M059J (cell line): ENCODE measurements around the gene PGP. TPM values are rescaled to one million over a fixed set of nuclear protein-coding genes. Genes with fewer than 3 reads are reported as not detected.

ENCODE experiments used
- DNase-seq: peaks from one replicate; pipeline ENCODE4 v3.0.0-alpha.2; 2012; ENCODE audit warnings: low read depth
- total RNA-seq: library from RNA; depleted of rRNA; stranded (reverse); fragments of >200 nt; shearing (Covaris generic); gene quantifications from 2 replicates; pipeline ENCODE4 v1.2.3, GENCODE V29; 2014

PGP gene
- total RNA-seq, 1 experiment from 2014 or later, result 32.7 TPM

- no peak for DNase-seq
Measured at GRCh38 chr16:2183671-2184070, 31.0 kb downstream of the PGP start.

DNA sequence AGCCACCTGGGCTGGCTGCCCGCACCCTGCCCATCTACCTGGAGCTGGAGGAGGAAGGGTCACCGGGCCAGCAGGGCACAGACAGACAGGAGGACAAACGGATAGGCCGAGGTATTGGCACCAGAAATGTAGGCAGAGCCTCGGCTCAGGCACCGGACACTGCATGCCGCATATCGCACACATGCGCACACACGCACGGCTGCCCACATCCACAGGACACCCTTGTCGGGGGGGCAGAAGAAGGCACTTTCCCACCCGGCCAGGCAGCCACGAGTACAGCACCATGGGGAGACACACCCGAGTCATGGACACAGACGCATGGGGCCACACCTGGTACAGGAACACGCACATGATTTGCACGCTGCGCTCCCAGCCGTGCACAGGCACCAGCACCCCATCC lies 32.7 kb downstream of the PGP start:
- DNase-seq, result no peak

- no peak for DNase-seq
Measured at GRCh38 chr16:2180962-2181923, 33.4 kb downstream of the PGP start.

- no peak for DNase-seq
Measured at GRCh38 chr16:2180461-2180860, 34.2 kb downstream of the PGP start.

DNA sequence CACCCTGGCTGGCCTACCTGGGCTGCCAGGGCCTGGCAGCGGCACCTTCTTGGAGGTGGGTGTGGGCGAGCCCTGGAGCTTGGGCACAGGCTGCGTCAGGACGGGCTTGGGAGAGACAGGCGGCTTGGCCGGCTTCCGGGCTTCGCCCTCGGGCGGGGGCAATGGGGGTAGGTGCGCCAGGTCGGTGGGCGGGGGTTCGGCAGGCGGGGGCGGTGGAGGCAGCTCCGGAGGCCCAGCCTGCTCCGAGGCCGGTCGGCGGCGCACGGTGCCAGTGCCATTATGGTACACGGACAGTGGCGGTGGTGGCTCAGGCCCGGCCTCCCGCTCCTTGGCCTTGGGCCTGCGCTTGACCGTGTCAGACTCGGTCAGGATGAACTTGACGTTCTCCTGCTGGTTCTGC lies 35.1 kb downstream of the PGP start:
- no peak for DNase-seq

DNA sequence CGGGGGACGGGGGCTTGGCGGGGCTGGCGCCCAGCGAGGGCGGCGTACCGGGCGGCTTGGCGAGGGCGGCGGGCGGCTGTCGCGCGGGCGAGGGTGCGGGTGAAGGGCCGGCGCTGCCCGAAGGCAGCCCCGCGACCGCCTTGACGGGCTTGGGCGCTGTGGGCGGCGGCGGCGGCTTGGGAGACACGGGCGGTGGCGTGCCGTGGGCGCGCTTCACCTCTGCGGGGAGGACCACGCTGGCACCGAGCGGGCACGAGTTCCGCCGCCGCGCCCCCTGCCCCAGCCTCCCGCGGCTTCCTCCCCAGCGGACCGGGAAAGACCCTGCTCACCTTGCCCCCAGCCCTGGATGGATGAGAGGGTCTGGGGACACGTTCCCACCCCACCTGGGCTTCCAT lies 35.5 kb downstream of the PGP start:
- DNase-seq, result no peak

DNA sequence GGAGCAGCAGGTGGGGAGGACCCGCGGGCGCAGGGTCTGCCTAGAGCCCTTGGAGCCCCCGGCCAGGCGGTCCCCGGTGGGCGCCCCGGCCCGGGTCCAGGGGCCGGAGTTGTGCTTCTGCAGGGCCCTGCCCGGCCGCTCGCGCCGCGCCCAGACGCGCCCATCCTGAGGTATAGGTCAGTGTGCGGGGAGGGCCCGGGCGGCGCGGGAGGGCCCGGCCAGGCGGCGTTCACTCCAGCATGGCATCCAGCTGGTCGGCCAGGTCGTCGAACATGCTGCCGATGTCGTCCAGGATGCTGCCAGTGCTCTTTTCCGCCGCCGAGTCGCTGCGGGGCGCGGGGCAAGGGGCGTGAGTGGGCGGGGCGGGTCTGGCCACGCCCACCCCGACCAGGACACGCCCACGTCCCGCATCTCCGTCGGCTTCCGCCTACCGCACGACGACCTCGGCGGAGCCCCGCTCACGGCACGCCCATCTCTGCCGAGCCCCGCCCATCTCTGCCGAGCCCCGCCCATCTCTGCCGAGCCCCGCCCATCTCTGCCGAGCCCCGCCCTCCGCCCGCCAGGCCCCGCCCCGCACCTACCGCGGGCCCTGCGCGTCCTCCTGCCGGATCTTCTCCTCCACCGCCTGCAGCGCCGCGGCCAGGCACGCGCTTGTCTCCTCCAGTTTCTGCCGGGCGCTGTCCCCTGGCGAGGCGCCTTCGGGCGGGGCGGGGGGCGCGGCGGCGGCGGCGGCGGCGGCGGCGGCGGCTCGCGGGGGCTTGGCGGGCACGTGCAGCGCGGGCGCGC lies 36.1 kb downstream of the PGP start:
- no peak for DNase-seq

GRCh38 chr16:2177561-2177960 lies 37.1 kb downstream of the PGP start:
- no peak for DNase-seq

DNA sequence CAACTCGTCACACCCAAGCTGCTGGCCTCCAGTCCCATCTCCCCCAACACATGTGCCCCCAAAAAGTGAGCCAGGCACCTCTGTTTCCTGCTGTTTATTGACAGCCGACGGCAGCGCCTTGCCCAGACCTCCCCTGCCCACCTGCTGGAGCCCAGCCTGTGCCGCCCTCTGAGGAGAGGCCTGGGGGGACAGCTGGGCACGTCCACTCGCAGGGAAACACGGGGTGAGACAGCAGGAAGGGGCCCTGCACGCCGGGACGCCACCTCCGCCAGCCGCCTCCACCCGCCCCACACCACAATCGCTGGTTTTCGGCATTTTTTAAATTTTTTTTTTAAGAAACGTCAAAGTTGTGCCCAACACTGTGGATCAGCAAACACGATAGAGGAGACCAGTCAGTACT lies 37.5 kb downstream of the PGP start:
- DNase-seq, result no peak

DNA sequence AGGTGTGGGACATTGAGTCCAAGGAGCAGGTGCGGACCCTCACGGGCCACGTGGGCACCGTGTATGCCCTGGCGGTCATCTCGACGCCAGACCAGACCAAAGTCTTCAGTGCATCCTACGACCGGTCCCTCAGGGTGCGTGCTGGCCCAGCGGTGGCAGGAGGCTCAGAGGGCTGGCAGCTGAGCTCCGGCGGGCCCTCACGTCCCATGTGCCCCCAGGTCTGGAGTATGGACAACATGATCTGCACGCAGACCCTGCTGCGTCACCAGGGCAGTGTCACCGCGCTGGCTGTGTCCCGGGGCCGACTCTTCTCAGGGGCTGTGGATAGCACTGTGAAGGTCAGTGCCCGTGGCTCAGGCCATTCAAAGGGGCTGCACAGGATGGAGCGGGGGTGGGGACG lies 38.6 kb downstream of the PGP start:
- no peak for DNase-seq

- no peak for DNase-seq
Measured at GRCh38 chr16:2175454-2175853, 39.2 kb downstream of the PGP start.

GRCh38 chr16:2174396-2175131 lies 40.1 kb downstream of the PGP start:
- DNase-seq, result no peak

DNA sequence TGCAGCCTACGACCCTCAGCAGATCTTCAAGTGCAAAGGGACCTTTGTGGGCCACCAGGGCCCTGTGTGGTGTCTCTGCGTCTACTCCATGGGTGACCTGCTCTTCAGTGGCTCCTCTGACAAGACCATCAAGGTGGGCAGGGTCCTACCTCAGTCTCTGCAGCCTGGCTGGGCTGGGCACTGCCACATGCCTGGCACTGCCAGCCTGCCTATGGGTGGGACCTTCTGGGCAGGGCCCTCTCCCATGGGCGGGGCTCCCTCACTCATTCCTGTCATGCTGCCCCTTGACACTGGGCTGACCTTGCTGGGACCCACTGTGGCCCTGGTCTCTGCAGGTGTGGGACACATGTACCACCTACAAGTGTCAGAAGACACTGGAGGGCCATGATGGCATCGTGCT lies 40.7 kb downstream of the PGP start:
- DNase-seq, result no peak

- DNase-seq, result no peak
Measured at GRCh38 chr16:2173366-2173765, 41.3 kb downstream of the PGP start.

- no peak for DNase-seq
Measured at GRCh38 chr16:2172688-2173335, 41.8 kb downstream of the PGP start.

- no peak for DNase-seq
Measured at GRCh38 chr16:2171601-2172178, 43.0 kb downstream of the PGP start.

DNA sequence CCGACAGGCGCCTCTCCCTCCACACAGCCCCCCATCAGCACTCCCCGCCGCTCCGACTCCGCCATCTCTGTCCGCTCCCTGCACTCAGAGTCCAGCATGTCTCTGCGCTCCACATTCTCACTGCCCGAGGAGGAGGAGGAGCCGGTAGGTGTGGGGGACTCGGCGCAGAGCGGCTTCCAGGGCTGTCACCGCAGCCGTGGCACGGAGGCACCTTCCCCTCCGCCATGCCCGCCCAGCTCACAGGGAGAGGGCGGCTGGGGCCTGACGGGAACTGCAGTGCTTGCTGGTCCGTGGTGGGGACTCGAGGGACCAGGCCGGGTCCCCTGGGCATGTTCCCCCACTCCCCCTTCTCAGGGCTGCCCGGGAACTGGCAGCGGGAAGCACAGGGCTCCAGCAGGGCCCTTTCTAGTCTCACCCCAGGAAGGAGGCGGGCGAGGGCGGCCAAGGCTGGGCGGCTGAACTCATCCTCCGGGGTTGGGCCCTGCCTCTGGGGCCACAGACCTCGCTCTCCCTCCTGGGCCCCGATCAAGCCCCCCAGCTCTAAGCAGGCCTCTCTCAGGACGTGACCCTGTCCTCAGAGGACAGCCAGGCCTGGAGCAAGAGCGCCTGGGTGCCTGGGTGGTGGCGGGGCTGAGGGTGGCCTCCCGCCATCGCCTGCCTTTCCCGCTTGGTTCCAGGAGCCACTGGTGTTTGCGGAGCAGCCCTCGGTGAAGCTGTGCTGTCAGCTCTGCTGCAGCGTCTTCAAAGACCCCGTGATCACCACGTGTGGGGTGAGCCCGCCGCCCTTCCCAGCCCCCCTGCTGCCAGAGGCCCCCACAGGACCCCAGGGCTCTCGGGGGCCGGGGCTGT lies 43.8 kb downstream of the PGP start:
- DNase-seq, result no peak

- no peak for DNase-seq
Measured at GRCh38 chr16:2170080-2170479, 44.6 kb downstream of the PGP start.

GRCh38 chr16:2167068-2167638 lies 47.5 kb downstream of the PGP start:
- DNase-seq, result no peak
